Measurements from ENCODE around the gene PGRMC1. TPM values are rescaled to one million over a fixed set of nuclear protein-coding genes. Genes with fewer than 3 reads are reported as not detected.

The PGRMC1 gene
- total and polyA plus RNA-seq, 9 of the 15 experiments (the other 6 are each of a cell fraction or from before 2014, with no cell fraction given), result 27.4 to 115 (median 90.3) TPM

GRCh38 chrX:119231936-119232445 lies 4.1 kb upstream of the PGRMC1 start (continued):
- TF ChIP-seq SAFB2 (IDR thresholded peaks at IDR 0.05; ENCODE audit: borderline replicate concordance, low read depth, low read length, severe bottlenecking) (no peak), CREB1 (IDR thresholded peaks at IDR 0.05) (no peak), CREB1 (CRISPR knock-in tag; IDR thresholded peaks at IDR 0.05) (no peak), E2F4 (CRISPR knock-in tag; IDR thresholded peaks at IDR 0.05; ENCODE audit: low read depth) (no peak), ARID3A (IDR thresholded peaks at IDR 0.05; ENCODE audit: borderline replicate concordance, low read depth, low read length) (no peak), HNRNPH1 (optimal IDR thresholded peaks at IDR 0.05; ENCODE audit: low read depth, low read length) (no peak), ELK3 (CRISPR knock-in tag; IDR thresholded peaks at IDR 0.05) (no peak), HDAC8 (tag; IDR thresholded peaks at IDR 0.05) (no peak)

Measured in K562 (cell line).